C4-2B (cell line): Measurements from ENCODE around the gene FAM131A.

Source experiments
- CTCF ChIP-seq: fragments of 450-650 bp; conservative IDR thresholded peaks from 2 replicates; pipeline ENCODE4 v1.5.1; 2017; ENCODE audit warnings: mild to moderate bottlenecking
- ZFX ChIP-seq: fragments of 450-650 bp; IDR thresholded peaks from 2 replicates; pipeline ENCODE4 v1.6.1; 2017

GRCh38 chr3:184384856-184385422 is 47.5 kb downstream of the FAM131A start:
- TF ChIP-seq CTCF, result no peak
- TF ChIP-seq ZFX, result no peak
